ENCODE measurements around the gene ARID3B.

- TF ChIP-seq POLR2AphosphoS5 (IDR thresholded peaks at IDR 0.05) (no peak), CTCF (IDR thresholded peaks at IDR 0.05) (no peak), POLR2A (IDR thresholded peaks at IDR 0.05) (no peak)
Observed at GRCh38 chr15:74569731-74570070, 28.7 kb downstream of the ARID3B start.

All from breast epithelium (tissue), 3 donors.